Natural killer cell (primary cell): Measurements from ENCODE around the gene NXPH2. TPM values are rescaled to one million over a fixed set of nuclear protein-coding genes. Genes with fewer than 3 reads are reported as not detected.

Source experiments
- ATAC-seq, 3 donors: fragments of 150-1000 bp in 2 of 3; fragments of 200-7000 bp in 1 of 3; cut with Tn5 transposase; 1 replicate in 1 of 3; 2 replicates in 2 of 3; pipeline ENCODE4 v1.10.0; 2021; ENCODE audit warnings: mild to moderate bottlenecking in 2 of 3, moderate library complexity in 2 of 3
- DNase-seq, 2 donors: peaks; one replicate each; pipeline versions ENCODE4 v3.0.0 to v3.0.0-alpha.2; 2013 to 2021; ENCODE audit warnings: mixed read lengths in 1 of 2
- H3K27ac ChIP-seq: one replicate; pipeline ENCODE4 v1.5.1; 2013; ENCODE audit warnings: mild to moderate bottlenecking, low read length
- H3K27me3 ChIP-seq: one replicate; pipeline ENCODE4 v1.6.1; 2013; ENCODE audit warnings: low read length; ENCODE audit not compliant: control insufficient read depth, insufficient read depth
- H3K36me3 ChIP-seq: one replicate; pipeline ENCODE4 v1.6.1; 2013; ENCODE audit warnings: low read length; ENCODE audit not compliant: control insufficient read depth, insufficient read depth
- H3K4me1 ChIP-seq: one replicate; pipeline ENCODE4 v1.6.1; 2013; ENCODE audit warnings: low read length; ENCODE audit not compliant: control insufficient read depth, insufficient read depth
- H3K4me3 ChIP-seq: one replicate; pipeline ENCODE4 v1.5.1; 2013; ENCODE audit warnings: low read length
- H3K9me3 ChIP-seq: one replicate; pipeline ENCODE4 v1.6.1; 2013; ENCODE audit warnings: low read length; ENCODE audit not compliant: control insufficient read depth, insufficient read depth
- H3K27ac Mint-ChIP-seq, 2 donors: one replicate each; pipeline ENCODE4 v1.8.0; 2022; ENCODE audit warnings: mild to moderate bottlenecking in 2 of 2, mixed read lengths in 2 of 2, moderate library complexity in 1 of 2
- H3K27me3 Mint-ChIP-seq, 2 donors: one replicate each; pipeline ENCODE4 v1.8.0; 2022; ENCODE audit warnings: low read depth in 2 of 2, mixed read lengths in 2 of 2
- H3K36me3 Mint-ChIP-seq: one replicate; pipeline ENCODE4 v1.8.0; 2022; ENCODE audit warnings: mixed read lengths
- H3K4me1 Mint-ChIP-seq, 2 donors: one replicate each; pipeline ENCODE4 v1.8.0; 2022; ENCODE audit warnings: mixed read lengths in 2 of 2
- H3K4me3 Mint-ChIP-seq: one replicate; pipeline ENCODE4 v1.8.0; 2022; ENCODE audit warnings: mild to moderate bottlenecking, moderate library complexity, mixed read lengths
- H3K9me3 Mint-ChIP-seq, 2 donors: one replicate each; pipeline ENCODE4 v1.8.0; 2022; ENCODE audit warnings: mixed read lengths in 2 of 2
- WGBS: methylation state at CpG from one replicate; pipeline ENCODE4 v1.1.7; 2013; ENCODE audit warnings: missing lambda C conversion rate; ENCODE audit not compliant: insufficient coverage; 5-methylcytosine and 5-hydroxymethylcytosine counted together
- intact Hi-C: fragments of 100-400 bp; cut with micrococcal nuclease; formaldehyde crosslinking; loops from one replicate; pipeline ENCODE4 v1.14.2; 2022
- total RNA-seq, 4 donors: library from RNA; stranded (reverse); fragments of 120-200 nt in 1 of 4; gene quantifications; one replicate each; pipeline versions ENCODE4 v1.2.3 to v1.2.4, GENCODE V29; 2013 to 2022
- TF ChIP-seq, protein P1 (sequence below): fragments of 200-600 bp; IDR thresholded peaks from one replicate; pipeline ENCODE4 v1.8.0; 2022; ENCODE audit warnings: antibody characterized with exemption

The NXPH2 gene
- total RNA-seq, 3 donors from 2014 or later (not counting 1 experiment from before 2014, with no cell fraction given) = not detected

DNA sequence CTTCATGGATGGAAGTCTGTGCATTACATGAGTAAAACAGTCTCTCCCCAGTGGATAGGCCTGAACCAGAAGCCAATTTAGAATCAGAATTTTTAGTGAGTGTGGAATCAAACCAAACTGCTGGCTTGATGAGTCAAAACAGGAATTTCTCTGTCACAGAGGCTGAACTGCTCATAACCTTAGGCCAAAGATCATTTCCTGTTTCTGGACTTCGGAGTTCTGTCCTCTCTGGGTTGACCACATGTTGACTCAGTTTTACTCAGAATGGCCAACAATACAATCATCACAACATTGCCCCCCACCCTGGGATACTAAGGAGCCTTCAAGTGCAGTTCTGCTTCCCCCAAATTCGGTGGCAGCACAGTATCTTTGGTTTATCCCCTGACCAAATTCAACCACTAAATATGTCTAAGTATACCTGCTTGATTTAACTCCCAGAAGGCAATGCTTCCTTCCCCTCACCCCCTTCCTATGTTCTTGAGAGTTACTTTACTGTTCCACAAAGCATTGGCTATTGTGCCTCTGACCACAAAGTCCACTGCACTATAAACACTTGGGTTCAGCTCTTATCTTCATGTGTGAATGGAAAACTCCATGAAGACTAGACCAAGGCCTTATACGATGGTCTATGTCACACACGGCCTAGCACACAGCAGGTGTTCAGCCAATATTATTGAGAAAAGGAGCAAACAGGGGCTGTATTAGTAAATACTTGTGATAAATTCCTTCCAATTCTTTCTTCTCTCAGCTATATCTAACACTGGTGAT, 67.8 kb downstream of the NXPH2 start:
- WGBS = 71% methylated on average over 4 of the region's 4 CpGs
- Mint-ChIP-seq H3K36me3 (no peaks in the 10 kb centered on the region), H3K27ac (no peak overlapping the region), H3K27me3 (no peaks in the 10 kb centered on the region), H3K4me1 (no peaks in the 10 kb centered on the region), H3K9me3 (peaks cover 0 to 6% of the 10 kb centered on the region in 2 donors), H3K4me3 (no peak overlapping the region)
- TF ChIP-seq, protein P1, sequence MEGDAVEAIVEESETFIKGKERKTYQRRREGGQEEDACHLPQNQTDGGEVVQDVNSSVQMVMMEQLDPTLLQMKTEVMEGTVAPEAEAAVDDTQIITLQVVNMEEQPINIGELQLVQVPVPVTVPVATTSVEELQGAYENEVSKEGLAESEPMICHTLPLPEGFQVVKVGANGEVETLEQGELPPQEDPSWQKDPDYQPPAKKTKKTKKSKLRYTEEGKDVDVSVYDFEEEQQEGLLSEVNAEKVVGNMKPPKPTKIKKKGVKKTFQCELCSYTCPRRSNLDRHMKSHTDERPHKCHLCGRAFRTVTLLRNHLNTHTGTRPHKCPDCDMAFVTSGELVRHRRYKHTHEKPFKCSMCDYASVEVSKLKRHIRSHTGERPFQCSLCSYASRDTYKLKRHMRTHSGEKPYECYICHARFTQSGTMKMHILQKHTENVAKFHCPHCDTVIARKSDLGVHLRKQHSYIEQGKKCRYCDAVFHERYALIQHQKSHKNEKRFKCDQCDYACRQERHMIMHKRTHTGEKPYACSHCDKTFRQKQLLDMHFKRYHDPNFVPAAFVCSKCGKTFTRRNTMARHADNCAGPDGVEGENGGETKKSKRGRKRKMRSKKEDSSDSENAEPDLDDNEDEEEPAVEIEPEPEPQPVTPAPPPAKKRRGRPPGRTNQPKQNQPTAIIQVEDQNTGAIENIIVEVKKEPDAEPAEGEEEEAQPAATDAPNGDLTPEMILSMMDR = no peak
- Histone ChIP-seq H3K27ac (no peak overlapping the region), H3K9me3 (no peaks in the 10 kb centered on the region), H3K4me3 (no peak overlapping the region), H3K36me3 (no peaks in the 10 kb centered on the region), H3K4me1 (no peaks in the 10 kb centered on the region), H3K27me3 (no peaks in the 10 kb centered on the region)
- DNase-seq = no peak
- intact Hi-C loops = no loop called here
- no peak for ATAC-seq

DNA sequence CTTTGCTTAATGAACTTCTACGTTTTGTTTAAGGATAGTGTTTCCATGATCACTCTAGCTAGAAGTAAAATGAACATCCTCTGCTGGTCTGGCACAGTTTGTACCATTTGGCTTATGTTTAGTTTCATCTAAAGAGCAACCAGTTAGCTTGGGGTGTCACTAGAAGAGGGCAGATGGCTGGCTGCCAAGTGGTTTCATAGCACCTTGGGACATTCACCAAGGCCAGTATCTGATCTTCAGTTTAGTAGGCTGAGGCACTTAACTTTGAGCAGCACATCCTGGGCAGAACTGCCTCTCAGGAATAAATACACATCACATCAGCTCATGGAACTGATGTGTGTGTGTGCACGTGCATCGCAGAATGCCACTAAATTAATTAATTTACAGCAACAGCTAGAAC, 68.4 kb downstream of the NXPH2 start:
- WGBS = 88% methylated on average over 3 of the region's 3 CpGs
- Mint-ChIP-seq H3K27ac (no peak overlapping the region), H3K27me3 (no peaks in the 10 kb centered on the region), H3K36me3 (no peaks in the 10 kb centered on the region), H3K4me1 (no peaks in the 10 kb centered on the region), H3K9me3 (peaks cover 0 to 6% of the 10 kb centered on the region in 2 donors), H3K4me3 (no peak overlapping the region)
- Histone ChIP-seq H3K4me3 (no peak overlapping the region), H3K36me3 (no peaks in the 10 kb centered on the region), H3K4me1 (no peaks in the 10 kb centered on the region), H3K9me3 (no peaks in the 10 kb centered on the region), H3K27ac (no peak overlapping the region), H3K27me3 (no peaks in the 10 kb centered on the region)
- TF ChIP-seq, protein P1 = no peak
- intact Hi-C loops = no loop called here
- DNase-seq = no peak
- ATAC-seq = no peak

DNA sequence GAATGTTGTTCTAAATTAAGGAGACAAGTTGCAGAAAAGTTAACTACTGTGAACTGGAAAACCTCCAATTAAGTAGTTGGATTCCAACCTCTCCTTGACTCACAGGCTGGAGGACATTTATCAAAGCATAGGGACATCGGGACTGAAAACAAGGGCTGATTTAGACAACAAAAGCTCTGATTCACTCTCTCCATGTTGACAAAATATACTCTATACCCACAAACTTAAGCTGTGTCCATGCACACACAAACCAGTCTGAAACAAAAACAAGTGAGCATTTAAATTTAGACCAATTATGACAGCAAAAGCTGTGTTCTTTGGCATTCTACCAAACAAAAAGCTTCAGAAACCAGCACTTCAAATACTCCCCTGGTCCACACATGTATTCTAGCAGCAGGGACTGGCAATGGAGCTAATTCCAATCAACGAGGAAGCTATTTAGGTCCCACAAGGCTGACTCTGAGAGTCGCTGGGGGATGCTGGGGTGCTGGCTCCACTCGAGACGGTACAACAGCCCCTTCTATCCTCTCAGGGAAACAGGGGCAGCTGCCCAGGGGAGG, 71.4 kb downstream of the NXPH2 start:
- Mint-ChIP-seq H3K4me3 (no peak overlapping the region), H3K4me1 (no peaks in the 10 kb centered on the region), H3K27ac (no peak overlapping the region), H3K27me3 (no peaks in the 10 kb centered on the region), H3K9me3 (peaks cover 0 to 6% of the 10 kb centered on the region in 2 donors), H3K36me3 (no peaks in the 10 kb centered on the region)
- DNase-seq (no peak), ATAC-seq (no peak)
- Histone ChIP-seq H3K9me3 (no peaks in the 10 kb centered on the region), H3K27me3 (no peaks in the 10 kb centered on the region), H3K27ac (no peak overlapping the region), H3K4me1 (no peaks in the 10 kb centered on the region), H3K4me3 (no peak overlapping the region), H3K36me3 (no peaks in the 10 kb centered on the region)
- intact Hi-C loops = no loop called here
- WGBS = 84% methylated on average over 5 of the region's 5 CpGs
- TF ChIP-seq, protein P1 = no peak
